ENCODE results near the gene SRSF1. TPM values are rescaled to one million over a fixed set of nuclear protein-coding genes. Genes with fewer than 3 reads are reported as not detected.

Gene SRSF1
- total RNA-seq, 2 experiments from 2014 or later = 115 to 121 TPM

DNA sequence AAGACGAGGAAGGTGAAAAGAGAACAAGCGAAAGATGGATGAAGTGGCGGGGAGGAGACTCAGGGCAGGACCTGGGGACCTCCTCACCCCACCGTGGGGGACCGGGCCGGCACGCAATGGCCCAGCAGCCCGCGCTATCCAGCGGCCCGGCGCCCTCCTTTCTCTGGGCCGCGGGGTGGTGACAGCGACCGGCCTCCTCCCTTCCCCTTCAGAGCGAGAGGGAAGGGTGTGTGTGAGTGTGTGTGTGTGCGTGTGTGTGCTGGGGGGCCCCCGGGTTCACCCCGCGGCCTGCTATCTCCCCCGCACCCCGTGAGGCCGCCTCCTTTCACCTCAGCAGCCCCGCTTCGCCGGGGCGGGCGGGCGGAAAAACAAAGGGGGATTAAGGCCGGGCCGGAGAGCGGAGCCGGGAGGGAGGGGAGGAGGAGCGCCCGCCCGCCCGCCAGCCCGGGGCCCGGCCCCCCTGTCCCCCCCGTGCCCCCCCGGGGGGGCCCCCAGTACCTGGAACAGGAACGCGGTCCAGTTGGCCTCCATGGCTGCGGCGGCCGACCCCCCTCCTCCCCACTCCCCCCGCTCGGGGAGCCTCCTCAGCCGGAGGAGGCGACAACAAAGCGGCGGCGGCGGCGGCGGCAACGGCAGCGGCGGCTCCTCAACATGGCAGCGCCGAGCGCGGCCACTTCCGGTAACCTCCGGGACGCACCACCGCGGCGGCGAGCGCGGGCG is 19.3 kb downstream of the SRSF1 start, which contains the start of gene VEZF1:
VEZF1 (minus strand) TSS at position 674 of the 720 bp plus-strand sequence; CDS start at position 531, 143 bp downstream.
- peak; percentile 67 to 90 (median 78) for DNase-seq
- Histone ChIP-seq H3K9me3 (ENCODE audit: control insufficient read depth in 1 of 2, insufficient read depth in 1 of 2, low read length in 2 of 2) (no peaks in the 10 kb centered on the region), H3K4me1 (ENCODE audit: insufficient read depth, low read length) (peaks cover 25% of the 10 kb centered on the region), H3K27me3 (ENCODE audit: control insufficient read depth in 1 of 2, insufficient read depth in 2 of 2, low read length in 2 of 2) (no peaks in the 10 kb centered on the region), H3K4me3 (ENCODE audit: low read length) (peak within 1 kb of the TSS; percentile 86), H3K27ac (ENCODE audit: low read depth in 1 of 2, low read length in 2 of 2) (peak within 1 kb of the TSS; percentile 50 to 74), H3K36me3 (ENCODE audit: insufficient read depth, low read length) (peaks cover 9% of the 10 kb centered on the region)
- H3K9me3 Mint-ChIP-seq = no peaks in the 10 kb centered on the region
- H3K36me3 Mint-ChIP-seq (ENCODE audit: low read depth) = peaks cover 49% of the 10 kb centered on the region
- H3K4me3 Mint-ChIP-seq = peak within 1 kb of the TSS; percentile 97
- H3K4me1 Mint-ChIP-seq (ENCODE audit: low read depth) = peaks cover 70% of the 10 kb centered on the region
- no peaks in the 10 kb centered on the region for H3K27me3 Mint-ChIP-seq
- TF ChIP-seq CTCF (IDR thresholded peaks at IDR 0.05) = no peak
- ChIA-PET POLR2A (interaction anchor here (0.8 to 8.1 kb wide), 14 partner anchors 9 to 903 kb away, joined by 3 to 94 read pairs (median 6); partner anchors contain the start of genes AKAP1, CUEDC1, DYNLL2 and MRPS23), CTCF (interaction anchor here (1.0 to 2.1 kb wide), 2 partner anchors 32 to 95 kb away, joined by 3 to 8 read pairs; partner anchors contain the start of gene CUEDC1)
- peak within 1 kb of the TSS; percentile 97 for H3K27ac Mint-ChIP-seq
- peak; percentile 75 for ATAC-seq (ENCODE audit: poor library complexity)
- intact Hi-C loops (cut with DNase I, micrococcal nuclease) = loop anchor here (2.0 to 5.0 kb wide), 4 partner anchors 19 to 365 kb away; partner anchors contain the start of genes SRSF1 (in 2 of the 2), DYNLL2 (in 1 of the 2) and SUPT4H1 (in 1 of the 2)

DNA sequence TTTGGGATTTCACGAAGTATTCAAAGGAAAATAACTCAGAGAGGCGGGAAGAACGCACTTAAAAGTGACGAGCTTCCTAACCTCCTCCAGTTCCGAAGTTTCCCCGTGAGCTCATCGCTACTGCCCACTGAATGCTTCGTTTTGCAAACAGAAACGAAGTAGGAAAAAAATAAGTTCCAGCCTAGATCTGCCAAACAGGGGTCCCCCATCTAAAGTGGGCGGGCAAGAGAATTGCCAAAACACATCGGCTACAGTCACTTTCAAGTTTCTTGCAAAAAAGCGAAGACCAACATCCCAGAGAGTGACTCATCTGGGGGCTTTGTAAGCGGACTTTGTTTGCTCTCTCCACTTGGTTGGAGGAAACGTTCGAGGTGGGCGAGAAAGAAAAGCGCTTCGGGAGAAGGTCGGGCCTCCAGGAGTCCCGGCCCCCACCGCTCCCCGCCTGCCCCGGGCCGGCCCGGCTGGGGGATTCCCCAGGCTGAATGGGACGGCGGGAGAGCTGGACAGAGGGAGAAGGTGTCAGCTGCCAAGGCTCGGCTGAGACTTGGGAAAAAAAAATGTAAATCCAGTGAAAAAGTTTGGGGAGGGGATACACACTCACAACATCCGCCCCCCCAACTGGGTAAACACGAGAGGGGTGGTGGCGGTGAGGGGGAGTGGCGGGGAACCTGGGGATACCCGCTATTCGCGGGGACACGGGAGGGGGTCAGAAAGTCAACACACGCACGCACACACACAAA is 20.0 kb downstream of the SRSF1 start:
- peak; percentile 5 for ATAC-seq (ENCODE audit: poor library complexity)
- H3K9me3 Mint-ChIP-seq = no peaks in the 10 kb centered on the region
- Histone ChIP-seq H3K4me1 (ENCODE audit: insufficient read depth, low read length) (peaks cover 32% of the 10 kb centered on the region), H3K27me3 (ENCODE audit: control insufficient read depth in 1 of 2, insufficient read depth in 2 of 2, low read length in 2 of 2) (no peaks in the 10 kb centered on the region), H3K9me3 (ENCODE audit: control insufficient read depth in 1 of 2, insufficient read depth in 1 of 2, low read length in 2 of 2) (no peaks in the 10 kb centered on the region), H3K36me3 (ENCODE audit: insufficient read depth, low read length) (peaks cover 16% of the 10 kb centered on the region), H3K27ac (ENCODE audit: low read depth in 1 of 2, low read length in 2 of 2) (peak overlapping the region; percentile 50 to 74), H3K4me3 (ENCODE audit: low read length) (peak overlapping the region; percentile 86)
- H3K4me3 Mint-ChIP-seq = peak overlapping the region; percentile 96
- CTCF ChIA-PET = interaction anchor here (1.1 to 2.1 kb wide), 5 partner anchors 8 to 95 kb away, joined by 3 to 9 read pairs (median 6); partner anchors contain the start of genes CUEDC1 and SRSF1
- intact Hi-C loops (cut with DNase I, micrococcal nuclease) = loop anchor here (2.0 to 5.0 kb wide), 4 partner anchors 20 to 365 kb away; partner anchors contain the start of genes SRSF1 (in 2 of the 2), DYNLL2 (in 1 of the 2) and SUPT4H1 (in 1 of the 2)
- peak in 12 of 14 experiments; percentile 6 to 78 (median 34) for DNase-seq
- H3K4me1 Mint-ChIP-seq (ENCODE audit: low read depth) = peaks cover 71% of the 10 kb centered on the region
- POLR2A ChIA-PET = interaction anchor here (0.7 to 3.6 kb wide), 7 partner anchors 10 to 137 kb away, joined by 3 to 26 read pairs (median 4); partner anchors contain the start of gene SRSF1
- H3K36me3 Mint-ChIP-seq (ENCODE audit: low read depth) = peaks cover 56% of the 10 kb centered on the region
- H3K27me3 Mint-ChIP-seq = no peaks in the 10 kb centered on the region
- TF ChIP-seq CTCF (IDR thresholded peaks at IDR 0.05) = no peak
- H3K27ac Mint-ChIP-seq = peak overlapping the region; percentile 91

GRCh38 chr17:57985675-57985974 is 21.4 kb downstream of the SRSF1 start:
- no peaks in the 10 kb centered on the region for H3K27me3 Mint-ChIP-seq
- no peaks in the 10 kb centered on the region for H3K9me3 ChIP-seq (ENCODE audit: control insufficient read depth in 1 of 2, insufficient read depth in 1 of 2, low read length in 2 of 2)
- ChIA-PET POLR2A (interaction anchor here (0.7 to 3.6 kb wide), 7 partner anchors 10 to 40 kb away, joined by 3 to 26 read pairs (median 4); partner anchors contain the start of genes CUEDC1 and SRSF1), CTCF (interaction anchor here (0.6 to 2.1 kb wide), 7 partner anchors 9 to 93 kb away, joined by 3 to 9 read pairs (median 6); partner anchors contain the start of genes CUEDC1 and SRSF1)
- ATAC-seq (ENCODE audit: poor library complexity) (no peak), DNase-seq (no peak)
- H3K4me3 Mint-ChIP-seq = peak overlapping the region; percentile 64
- peaks cover 81% of the 10 kb centered on the region for H3K4me1 Mint-ChIP-seq (ENCODE audit: low read depth)
- H3K4me1 ChIP-seq (ENCODE audit: insufficient read depth, low read length) = peaks cover 32% of the 10 kb centered on the region
- H3K27ac ChIP-seq (ENCODE audit: low read depth in 1 of 2, low read length in 2 of 2) = peak overlapping the region in 1 of 2 donors; percentile 3
- intact Hi-C loops (cut with DNase I, micrococcal nuclease) = loop anchor here (5.0 kb wide), 3 partner anchors 33 to 367 kb away; partner anchors contain the start of genes DYNLL2 (in 1 of the 2) and SUPT4H1 (in 1 of the 2)
- peaks cover 70% of the 10 kb centered on the region for H3K36me3 Mint-ChIP-seq (ENCODE audit: low read depth)
- no peak overlapping the region for H3K4me3 ChIP-seq (ENCODE audit: low read length)
- H3K27ac Mint-ChIP-seq = peak overlapping the region; percentile 76
- H3K27me3 ChIP-seq (ENCODE audit: control insufficient read depth in 1 of 2, insufficient read depth in 2 of 2, low read length in 2 of 2) = no peaks in the 10 kb centered on the region
- TF ChIP-seq CTCF (IDR thresholded peaks at IDR 0.05) = no peak
- no peaks in the 10 kb centered on the region for H3K9me3 Mint-ChIP-seq
- H3K36me3 ChIP-seq (ENCODE audit: insufficient read depth, low read length) = peaks cover 23% of the 10 kb centered on the region

Data from CD4-positive, alpha-beta T cell (primary cell).